CD8-positive, alpha-beta memory T cell (primary cell): ENCODE data around the gene ITK. TPM values are rescaled to one million over a fixed set of nuclear protein-coding genes. Genes with fewer than 3 reads are reported as not detected.

Source experiments
- CTCF ChIA-PET: fragments of 350-600 bp; sonication (Branson Sonifier 250); formaldehyde crosslinking; loops from one replicate; lab custom pipeline; 2021; ENCODE audit warnings: antibody characterized with exemption; lab: Charles Lee
- POLR2A ChIA-PET: fragments of 350-600 bp; sonication (Branson Sonifier 250); formaldehyde crosslinking; loops from one replicate; lab custom pipeline; 2021; ENCODE audit warnings: antibody characterized with exemption; lab: Charles Lee
- DNase-seq, 5 donors: peaks; one replicate each; pipeline versions ENCODE4 v3.0.0 to v3.0.0-alpha.2; 2020 to 2022; ENCODE audit warnings: mixed read lengths in 1 of 5
- H3K27ac ChIP-seq: one replicate; pipeline ENCODE4 v1.7.0; 2013; ENCODE audit warnings: low read depth, mild to moderate bottlenecking, low read length, moderate library complexity
- H3K27me3 ChIP-seq: 2 replicates; pipeline ENCODE4 v1.7.0; 2013; ENCODE audit warnings: low read length, mild to moderate bottlenecking; ENCODE audit not compliant: insufficient read depth, poor library complexity, severe bottlenecking
- H3K36me3 ChIP-seq: 2 replicates; pipeline ENCODE4 v1.7.0; 2013; ENCODE audit warnings: mild to moderate bottlenecking, low read length, moderate library complexity; ENCODE audit not compliant: insufficient read depth
- H3K4me1 ChIP-seq: 2 replicates; pipeline ENCODE4 v1.7.0; 2013; ENCODE audit warnings: mild to moderate bottlenecking, low read length, moderate library complexity; ENCODE audit not compliant: insufficient read depth
- H3K4me3 ChIP-seq: 2 replicates; pipeline ENCODE4 v1.7.0; 2013; ENCODE audit warnings: mild to moderate bottlenecking, low read length
- H3K9me3 ChIP-seq: 2 replicates; pipeline ENCODE4 v1.7.0; 2013; ENCODE audit warnings: mild to moderate bottlenecking, low read length
- H3K27ac Mint-ChIP-seq, 8 donors: one replicate each; pipeline ENCODE4 v1.8.0; 2020 to 2021; ENCODE audit warnings: mixed read lengths in 8 of 8, mild to moderate bottlenecking in 6 of 8, inconsistent platforms in 3 of 8, moderate library complexity in 3 of 8
- H3K27me3 Mint-ChIP-seq, 2 donors: one replicate each; pipeline ENCODE4 v1.8.0; 2020 to 2021; ENCODE audit warnings: mixed read lengths in 2 of 2, mild to moderate bottlenecking in 1 of 2, moderate library complexity in 1 of 2
- H3K36me3 Mint-ChIP-seq, 3 donors: one replicate each; pipeline ENCODE4 v1.8.0; 2020 to 2021; ENCODE audit warnings: mixed read lengths in 3 of 3, inconsistent platforms in 1 of 3, mild to moderate bottlenecking in 1 of 3
- H3K4me1 Mint-ChIP-seq, 3 donors: one replicate each; pipeline ENCODE4 v1.8.0; 2020 to 2021; ENCODE audit warnings: mixed read lengths in 3 of 3, inconsistent platforms in 1 of 3, mild to moderate bottlenecking in 1 of 3
- H3K4me3 Mint-ChIP-seq, 7 donors: one replicate each; pipeline ENCODE4 v1.8.0; 2020 to 2021; ENCODE audit warnings: mixed read lengths in 7 of 7, mild to moderate bottlenecking in 6 of 7, moderate library complexity in 4 of 7, inconsistent platforms in 2 of 7
- H3K9me3 Mint-ChIP-seq, 5 donors: one replicate each; pipeline ENCODE4 v1.8.0; 2020 to 2022; ENCODE audit warnings: mixed read lengths in 5 of 5, mild to moderate bottlenecking in 3 of 5, moderate library complexity in 2 of 5, inconsistent platforms in 1 of 5
- polyA plus RNA-seq: library from polyadenylated mRNA; unstranded; fragments of 300-500 nt; fragmentation: Illumina TruSeq; gene quantifications from one replicate; pipeline ENCODE4 v1.2.3, GENCODE V29; 2021
- total RNA-seq, 2 experiments: library from RNA; stranded (reverse); gene quantifications; one replicate each; pipeline ENCODE4 v1.2.3, GENCODE V29; 2021

The ITK gene
- total and polyA plus RNA-seq, 3 experiments from 2014 or later = 129 to 162 (median 150) TPM

DNA sequence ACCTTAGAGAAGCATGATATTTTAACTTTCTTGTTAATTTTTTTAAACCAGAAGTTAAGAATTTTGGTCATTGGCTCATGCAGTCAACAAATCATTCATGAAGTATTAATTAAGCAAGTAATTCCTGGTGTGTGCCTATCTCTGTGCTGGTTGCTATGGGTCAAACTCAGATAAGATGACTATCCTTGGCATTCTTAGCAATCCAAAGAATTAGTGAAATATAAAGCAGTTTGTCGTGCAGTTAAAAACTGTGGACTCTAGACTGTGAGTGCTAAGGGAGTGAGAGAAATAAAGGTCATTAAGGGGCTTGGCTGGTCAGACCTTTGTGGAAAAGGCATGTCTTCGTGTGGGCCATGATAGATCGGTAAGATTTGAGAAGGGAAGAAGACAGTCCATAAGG lies 90.1 kb downstream of the ITK start:
- Mint-ChIP-seq H3K27me3 (no peaks in the 10 kb centered on the region), H3K27ac (peak overlapping the region; percentile 96 to 99 (median 98)), H3K4me1 (peaks cover 86 to 92% (median 88%) of the 10 kb centered on the region in 3 donors), H3K36me3 (peaks cover 7 to 37% (median 10%) of the 10 kb centered on the region in 3 donors), H3K9me3 (no peaks in the 10 kb centered on the region), H3K4me3 (peak overlapping the region in 6 of 7 donors; percentile 32 to 86 (median 80))
- H3K36me3 ChIP-seq = no peaks in the 10 kb centered on the region
- peaks cover 83% of the 10 kb centered on the region for H3K4me1 ChIP-seq
- H3K9me3 ChIP-seq = no peaks in the 10 kb centered on the region
- no peak for DNase-seq
- H3K27ac ChIP-seq = no peak overlapping the region
- POLR2A ChIA-PET = interaction anchor here (1.2 kb wide), 1 partner anchor 8 kb away, joined by 3 read pairs; no protein-coding TSS in a partner anchor
- H3K27me3 ChIP-seq = no peaks in the 10 kb centered on the region
- CTCF ChIA-PET = interaction anchor here (0.9 to 2.3 kb wide), 2 partner anchors 47 to 57 kb away, joined by 3 to 6 read pairs; no protein-coding TSS in a partner anchor
- peak overlapping the region; percentile 33 for H3K4me3 ChIP-seq

DNA sequence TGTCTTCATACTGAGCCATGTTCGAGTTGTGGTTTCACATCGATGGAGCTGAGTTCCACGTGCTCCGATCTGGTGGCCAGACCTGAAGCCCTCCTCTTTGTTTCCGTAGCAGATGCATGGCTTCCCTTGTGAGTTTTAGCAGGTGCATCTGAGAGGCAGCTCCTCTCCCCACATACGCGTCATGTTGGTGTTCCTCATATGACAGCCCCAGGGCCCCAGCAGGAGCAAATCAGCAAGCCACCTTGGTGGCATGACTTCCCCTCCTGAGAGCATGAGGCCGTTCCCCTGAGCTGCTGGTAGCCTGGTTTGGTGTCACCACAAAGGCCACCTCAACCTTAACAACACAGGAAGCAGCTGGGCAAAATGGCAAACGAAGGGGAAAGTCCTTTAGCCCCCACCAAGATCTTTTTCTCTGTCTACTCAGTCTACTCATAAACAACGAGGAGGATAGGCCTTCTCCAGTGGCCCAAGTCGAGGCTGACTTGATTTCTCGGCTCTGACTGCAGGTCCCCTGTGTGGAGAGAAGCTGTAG lies 91.2 kb downstream of the ITK start:
- peaks cover 92 to 98% (median 95%) of the 10 kb centered on the region in 3 donors for H3K4me1 Mint-ChIP-seq
- H3K4me1 ChIP-seq = peaks cover 94% of the 10 kb centered on the region
- H3K36me3 Mint-ChIP-seq = peaks cover 7 to 37% (median 10%) of the 10 kb centered on the region in 3 donors

DNA sequence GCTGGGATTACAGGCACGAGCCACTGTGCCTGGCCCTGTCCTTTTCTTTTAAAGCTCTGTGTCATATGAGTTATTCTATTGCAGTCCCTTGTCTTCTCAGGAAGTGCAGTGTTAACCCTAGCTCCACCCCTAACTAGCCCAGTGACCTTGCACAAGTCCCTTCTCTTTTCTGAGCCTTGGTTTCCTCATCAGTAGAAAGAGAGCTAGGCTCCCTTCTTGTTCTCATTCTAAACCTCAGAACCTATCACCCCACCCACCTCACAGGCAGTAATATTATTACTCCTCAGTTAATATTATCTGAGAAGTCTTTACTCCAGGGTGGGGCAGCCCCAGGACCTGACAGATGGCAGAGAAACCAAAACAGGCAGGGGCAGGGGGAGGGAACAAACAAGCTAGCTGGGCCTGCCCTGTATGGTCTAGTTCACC lies 92.5 kb downstream of the ITK start:
- H3K36me3 Mint-ChIP-seq = peaks cover 7 to 28% (median 10%) of the 10 kb centered on the region in 3 donors
- H3K36me3 ChIP-seq = no peaks in the 10 kb centered on the region
- H3K27ac ChIP-seq = peak overlapping the region; percentile 57
- H3K27me3 ChIP-seq = no peaks in the 10 kb centered on the region
- POLR2A ChIA-PET = interaction anchor here (0.6 to 3.6 kb wide), 10 partner anchors 14 to 130 kb away, joined by 3 to 25 read pairs (median 3); partner anchors contain the start of gene MED7
- peak overlapping the region; percentile 89 to 99 (median 98) for H3K27ac Mint-ChIP-seq
- CTCF ChIA-PET = interaction anchor here (0.7 to 3.4 kb wide), 17 partner anchors 10 to 124 kb away, joined by 3 to 28 read pairs (median 5); no protein-coding TSS in a partner anchor
- DNase-seq = peak in 1 of 5 donors; percentile 19
- H3K4me3 ChIP-seq = peak overlapping the region; percentile 23
- H3K4me1 Mint-ChIP-seq = peaks cover 91 to 97% (median 93%) of the 10 kb centered on the region in 3 donors
- no peaks in the 10 kb centered on the region for H3K9me3 Mint-ChIP-seq
- peak overlapping the region; percentile 64 to 89 (median 79) for H3K4me3 Mint-ChIP-seq
- H3K4me1 ChIP-seq = peaks cover 92% of the 10 kb centered on the region
- no peaks in the 10 kb centered on the region for H3K9me3 ChIP-seq
- H3K27me3 Mint-ChIP-seq = no peaks in the 10 kb centered on the region

More for the DNA sequence above, 91.2 kb downstream of the ITK start:
- Histone ChIP-seq H3K27me3 (no peaks in the 10 kb centered on the region), H3K9me3 (no peaks in the 10 kb centered on the region), H3K4me3 (peak overlapping the region; percentile 33), H3K36me3 (no peaks in the 10 kb centered on the region), H3K27ac (peak overlapping the region; percentile 57)
- H3K27ac Mint-ChIP-seq = peak overlapping the region; percentile 96 to 99 (median 98)
- DNase-seq = peak; percentile 71 to 95 (median 94)
- no peaks in the 10 kb centered on the region for H3K27me3 Mint-ChIP-seq
- peak overlapping the region; percentile 74 to 89 (median 79) for H3K4me3 Mint-ChIP-seq
- ChIA-PET CTCF (interaction anchor here (0.9 to 3.4 kb wide), 13 partner anchors 12 to 123 kb away, joined by 3 to 28 read pairs (median 5); partner anchors contain the start of gene ITK), POLR2A (interaction anchor here (0.7 to 3.6 kb wide), 15 partner anchors 9 to 129 kb away, joined by 3 to 25 read pairs (median 5); partner anchors contain the start of genes ITK and MED7)
- no peaks in the 10 kb centered on the region for H3K9me3 Mint-ChIP-seq

DNA sequence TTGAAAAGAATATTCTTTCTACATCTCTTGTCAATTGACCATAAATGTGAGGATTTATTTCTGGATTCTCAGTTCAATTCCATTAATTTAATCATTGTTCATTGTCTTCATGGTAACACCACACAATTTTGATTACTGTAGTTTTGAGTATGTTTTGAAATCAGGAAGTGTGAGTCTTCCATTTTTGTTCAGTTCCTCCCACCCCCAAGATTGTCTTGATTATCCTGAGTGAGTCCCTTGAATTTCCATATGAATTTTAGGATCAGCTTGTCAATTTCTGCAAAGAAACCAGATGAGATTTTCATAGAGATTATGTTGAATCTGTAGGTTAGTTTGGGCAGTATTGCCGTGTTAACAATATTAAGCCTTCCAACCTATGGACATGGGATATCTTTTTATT lies 94.8 kb downstream of the ITK start:
- ChIA-PET CTCF (interaction anchor here (2.7 kb wide), 1 partner anchor 9 kb away, joined by 7 read pairs; the partner anchor contains the start of gene CYFIP2), POLR2A (interaction anchor here (1.0 to 1.2 kb wide), 2 partner anchors 19 to 54 kb away, joined by 3 read pairs; no protein-coding TSS in a partner anchor)
- no peaks in the 10 kb centered on the region for H3K36me3 ChIP-seq
- peak overlapping the region in 4 of 7 donors; percentile 4 to 24 (median 18) for H3K4me3 Mint-ChIP-seq
- H3K4me3 ChIP-seq = no peak overlapping the region
- peaks cover 5 to 18% (median 6%) of the 10 kb centered on the region in 3 donors for H3K36me3 Mint-ChIP-seq
- H3K4me1 Mint-ChIP-seq = peaks cover 88 to 97% (median 93%) of the 10 kb centered on the region in 3 donors
- no peak for DNase-seq
- no peaks in the 10 kb centered on the region for H3K9me3 ChIP-seq
- no peaks in the 10 kb centered on the region for H3K27me3 Mint-ChIP-seq
- no peak overlapping the region for H3K27ac ChIP-seq
- peaks cover 93% of the 10 kb centered on the region for H3K4me1 ChIP-seq
- H3K27ac Mint-ChIP-seq = peak overlapping the region in 6 of 8 donors; percentile 10 to 84 (median 60)
- no peaks in the 10 kb centered on the region for H3K9me3 Mint-ChIP-seq
- no peaks in the 10 kb centered on the region for H3K27me3 ChIP-seq

DNA sequence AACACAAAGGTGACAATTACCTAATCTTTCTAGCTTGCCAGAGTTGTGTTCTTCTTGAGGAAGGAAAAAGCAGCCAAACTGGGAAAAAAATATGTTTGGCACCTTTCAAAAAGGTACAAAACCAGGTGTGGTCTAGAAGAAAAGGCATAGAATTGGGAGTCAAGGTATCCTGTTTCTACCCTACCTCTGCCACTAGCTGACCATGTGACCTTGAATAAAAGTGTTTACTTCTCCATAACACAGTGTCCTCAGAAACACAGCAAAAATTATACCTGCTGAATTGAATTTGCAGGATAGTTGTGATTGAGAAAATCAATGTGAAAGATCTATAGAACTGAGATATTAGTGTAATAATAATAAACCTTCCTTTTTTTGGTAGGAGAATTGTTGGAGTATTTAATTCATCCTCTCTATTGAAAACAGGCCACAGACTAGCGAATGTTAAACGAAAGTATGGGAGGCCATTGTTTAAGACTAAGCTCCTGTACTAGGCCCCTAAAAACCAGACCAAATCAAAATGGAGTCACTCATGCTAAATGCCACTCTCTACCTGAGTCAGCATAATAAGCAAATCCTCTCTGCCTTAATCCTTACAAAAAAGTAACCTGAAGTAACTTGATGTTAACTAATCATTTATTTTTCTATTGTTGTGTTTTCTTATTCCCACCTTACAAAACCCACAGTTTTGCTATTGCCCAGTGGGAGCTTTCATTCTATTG lies 97.8 kb downstream of the ITK start:
- no peak overlapping the region for H3K27ac ChIP-seq
- peaks cover 92% of the 10 kb centered on the region for H3K4me1 ChIP-seq
- no peaks in the 10 kb centered on the region for H3K36me3 ChIP-seq
- no peak overlapping the region for H3K4me3 ChIP-seq
- H3K27ac Mint-ChIP-seq = peak overlapping the region; percentile 6 to 79 (median 44)
- no peaks in the 10 kb centered on the region for H3K27me3 Mint-ChIP-seq
- no peak overlapping the region for H3K4me3 Mint-ChIP-seq
- H3K9me3 Mint-ChIP-seq = no peaks in the 10 kb centered on the region
- DNase-seq = no peak
- POLR2A ChIA-PET = interaction anchor here (0.5 to 1.5 kb wide), 4 partner anchors 12 to 136 kb away, joined by 3 to 5 read pairs (median 4); partner anchors contain the start of gene MED7
- CTCF ChIA-PET = interaction anchor here (0.7 to 1.2 kb wide), 2 partner anchors 10 to 57 kb away, joined by 3 read pairs; no protein-coding TSS in a partner anchor
- H3K4me1 Mint-ChIP-seq = peaks cover 89 to 97% (median 94%) of the 10 kb centered on the region in 3 donors
- H3K9me3 ChIP-seq = no peaks in the 10 kb centered on the region
- no peaks in the 10 kb centered on the region for H3K27me3 ChIP-seq
- peaks cover 0 to 24% (median 7%) of the 10 kb centered on the region in 3 donors for H3K36me3 Mint-ChIP-seq

DNA sequence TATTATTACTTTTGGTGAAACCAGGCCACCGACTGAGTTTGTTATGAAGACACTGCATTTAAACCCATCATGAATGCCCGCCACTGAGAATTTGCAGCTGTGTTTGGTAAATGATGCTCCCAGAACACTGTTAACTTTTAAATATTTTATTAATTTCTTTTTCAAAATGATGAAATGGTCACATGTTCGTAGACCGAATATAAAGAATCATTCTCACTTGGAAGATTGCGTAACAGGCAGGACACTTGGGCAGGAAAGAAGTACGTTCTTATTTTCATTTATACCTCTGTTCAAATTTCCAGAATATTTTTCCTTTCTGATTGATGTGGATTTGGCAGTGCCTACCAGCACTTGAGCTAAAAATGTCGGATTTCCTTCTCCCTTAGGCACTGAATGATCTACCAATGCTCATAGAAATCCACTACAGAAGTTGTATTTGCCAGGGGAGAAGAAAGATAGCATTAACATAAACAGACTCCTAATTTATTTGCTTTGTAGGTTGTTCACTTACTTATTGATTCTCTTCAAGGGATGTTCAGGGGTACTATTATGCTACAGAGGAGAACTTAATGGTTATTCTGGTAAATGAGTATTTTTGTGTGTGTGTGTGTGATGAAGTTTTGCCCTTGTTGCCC lies 99.1 kb downstream of the ITK start:
- H3K9me3 ChIP-seq = no peaks in the 10 kb centered on the region
- ChIA-PET POLR2A (interaction anchor here (0.8 to 1.5 kb wide), 3 partner anchors 13 to 137 kb away, joined by 3 to 4 read pairs (median 3); partner anchors contain the start of gene MED7), CTCF (interaction anchor here (0.8 to 1.2 kb wide), 2 partner anchors 9 to 15 kb away, joined by 3 read pairs; no protein-coding TSS in a partner anchor)
- no peaks in the 10 kb centered on the region for H3K27me3 ChIP-seq
- Mint-ChIP-seq H3K4me3 (peak overlapping the region in 4 of 7 donors; percentile 11 to 47 (median 34)), H3K36me3 (peaks cover 0 to 28% (median 7%) of the 10 kb centered on the region in 3 donors), H3K4me1 (peaks cover 89 to 97% (median 94%) of the 10 kb centered on the region in 3 donors), H3K27ac (peak overlapping the region in 7 of 8 donors; percentile 49 to 92 (median 71)), H3K9me3 (no peaks in the 10 kb centered on the region), H3K27me3 (no peaks in the 10 kb centered on the region)
- no peak overlapping the region for H3K27ac ChIP-seq
- DNase-seq = no peak
- H3K36me3 ChIP-seq = no peaks in the 10 kb centered on the region
- peaks cover 94% of the 10 kb centered on the region for H3K4me1 ChIP-seq
- no peak overlapping the region for H3K4me3 ChIP-seq

DNA sequence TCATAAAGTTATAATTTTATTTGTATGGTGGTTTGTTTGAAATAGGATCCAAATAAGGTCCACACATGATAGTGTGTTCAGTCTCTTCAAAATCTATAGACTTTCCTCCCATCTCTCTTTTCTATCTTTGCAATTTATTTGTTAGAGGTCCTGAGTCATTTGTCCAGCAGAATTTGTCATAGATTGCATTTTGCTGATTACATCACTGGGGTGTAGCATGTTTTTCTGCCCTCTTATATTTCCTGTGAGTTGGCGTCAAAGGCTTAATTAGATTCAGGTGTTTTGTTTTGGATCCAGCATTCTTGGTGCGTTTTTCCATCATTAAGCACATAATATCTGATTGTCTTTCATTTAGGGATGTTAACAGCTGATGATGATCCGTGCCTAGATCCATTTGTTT lies 100.3 kb downstream of the ITK start:
- peak overlapping the region in 5 of 7 donors; percentile 2 to 48 (median 38) for H3K4me3 Mint-ChIP-seq

More for the DNA sequence above, 100.3 kb downstream of the ITK start:
- Histone ChIP-seq H3K9me3 (no peaks in the 10 kb centered on the region), H3K36me3 (peaks cover 7% of the 10 kb centered on the region), H3K4me1 (peaks cover 89% of the 10 kb centered on the region), H3K4me3 (peak overlapping the region; percentile 15), H3K27me3 (no peaks in the 10 kb centered on the region), H3K27ac (no peak overlapping the region)
- Mint-ChIP-seq H3K9me3 (no peaks in the 10 kb centered on the region), H3K36me3 (peaks cover 3 to 40% (median 7%) of the 10 kb centered on the region in 3 donors), H3K4me1 (peaks cover 91 to 98% (median 98%) of the 10 kb centered on the region in 3 donors), H3K27me3 (no peaks in the 10 kb centered on the region), H3K27ac (peak overlapping the region; percentile 25 to 78 (median 64))
- no peak for DNase-seq
- ChIA-PET CTCF (interaction anchor here (0.8 kb wide), 1 partner anchor 371 kb away, joined by 3 read pairs; no protein-coding TSS in a partner anchor), POLR2A (interaction anchor here (1.2 kb wide), 1 partner anchor 9 kb away, joined by 3 read pairs; no protein-coding TSS in a partner anchor)
